ENCODE measurements around the gene NR3C2.

The NR3C2 gene

DNA sequence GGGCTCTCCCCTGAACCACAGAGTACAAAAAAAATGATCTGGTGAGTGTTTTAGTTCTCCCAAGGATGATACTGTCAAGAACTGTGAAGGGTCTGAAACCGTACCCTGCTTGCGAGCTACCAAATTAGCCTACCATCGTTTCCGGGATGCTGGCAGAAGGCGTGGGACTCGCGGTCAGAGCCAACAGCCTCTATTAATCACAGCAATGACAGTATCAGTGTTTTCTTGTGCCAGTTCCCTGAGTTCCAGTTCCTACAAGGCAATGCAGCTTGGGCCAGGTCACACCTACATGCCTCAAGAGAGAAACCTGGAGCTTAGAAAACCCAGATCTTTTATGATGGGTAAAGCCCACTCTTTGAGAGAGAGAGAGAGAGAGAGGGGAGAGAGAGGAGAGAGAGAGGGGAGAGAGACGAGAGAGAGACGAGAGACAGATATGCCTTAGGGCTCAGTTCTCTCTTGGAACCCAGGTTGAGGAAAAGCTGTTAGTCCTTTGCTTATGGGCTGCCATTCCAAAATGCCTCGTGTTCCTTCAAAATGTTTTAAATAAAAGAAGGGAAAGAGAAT is 382.5 kb downstream of the NR3C2 start:
- Histone ChIP-seq H3F3A (ENCODE audit: insufficient read depth, low read length) (no peaks in the 10 kb centered on the region), H4K20me1 (ENCODE audit: insufficient read depth, low read length) (no peaks in the 10 kb centered on the region), H3K9ac (ENCODE audit: low read length) (no peak overlapping the region), H3K27ac (ENCODE audit: low read length) (no peak overlapping the region), H3K9me3 (replicated peaks; ENCODE audit: insufficient read depth, low read length) (no peaks in the 10 kb centered on the region), H3K4me3 (ENCODE audit: low read length) (no peak overlapping the region), H3K79me2 (ENCODE audit: low read length) (peaks cover 19% of the 10 kb centered on the region; the same call in 1 of the 2 replicates), H2AFZ (ENCODE audit: low read length) (no peak overlapping the region), H3K27me3 (replicated peaks; ENCODE audit: insufficient read depth, low read length) (no peaks in the 10 kb centered on the region), H3K36me3 (replicated peaks; ENCODE audit: insufficient read depth, low read length) (no peaks in the 10 kb centered on the region), H3K4me1 (ENCODE audit: low read length) (peaks cover 8% of the 10 kb centered on the region; the same call in 1 of the 2 replicates), H3K4me2 (ENCODE audit: low read depth, low read length) (no peak overlapping the region), H3K9me2 (replicated peaks; ENCODE audit: insufficient read depth, low read length) (no peaks in the 10 kb centered on the region)
- TF ChIP-seq EZH2 (optimal IDR thresholded peaks at IDR 0.05; ENCODE audit: low read depth, low read length) (no peak), EZH2phosphoT487 (IDR thresholded peaks at IDR 0.05; ENCODE audit: low read length) (no peak)
- TF ChIP-seq, protein P1, sequence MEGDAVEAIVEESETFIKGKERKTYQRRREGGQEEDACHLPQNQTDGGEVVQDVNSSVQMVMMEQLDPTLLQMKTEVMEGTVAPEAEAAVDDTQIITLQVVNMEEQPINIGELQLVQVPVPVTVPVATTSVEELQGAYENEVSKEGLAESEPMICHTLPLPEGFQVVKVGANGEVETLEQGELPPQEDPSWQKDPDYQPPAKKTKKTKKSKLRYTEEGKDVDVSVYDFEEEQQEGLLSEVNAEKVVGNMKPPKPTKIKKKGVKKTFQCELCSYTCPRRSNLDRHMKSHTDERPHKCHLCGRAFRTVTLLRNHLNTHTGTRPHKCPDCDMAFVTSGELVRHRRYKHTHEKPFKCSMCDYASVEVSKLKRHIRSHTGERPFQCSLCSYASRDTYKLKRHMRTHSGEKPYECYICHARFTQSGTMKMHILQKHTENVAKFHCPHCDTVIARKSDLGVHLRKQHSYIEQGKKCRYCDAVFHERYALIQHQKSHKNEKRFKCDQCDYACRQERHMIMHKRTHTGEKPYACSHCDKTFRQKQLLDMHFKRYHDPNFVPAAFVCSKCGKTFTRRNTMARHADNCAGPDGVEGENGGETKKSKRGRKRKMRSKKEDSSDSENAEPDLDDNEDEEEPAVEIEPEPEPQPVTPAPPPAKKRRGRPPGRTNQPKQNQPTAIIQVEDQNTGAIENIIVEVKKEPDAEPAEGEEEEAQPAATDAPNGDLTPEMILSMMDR (IDR thresholded peaks at IDR 0.05; ENCODE audit: low read length), result no peak
- no peak for DNase-seq

DNA sequence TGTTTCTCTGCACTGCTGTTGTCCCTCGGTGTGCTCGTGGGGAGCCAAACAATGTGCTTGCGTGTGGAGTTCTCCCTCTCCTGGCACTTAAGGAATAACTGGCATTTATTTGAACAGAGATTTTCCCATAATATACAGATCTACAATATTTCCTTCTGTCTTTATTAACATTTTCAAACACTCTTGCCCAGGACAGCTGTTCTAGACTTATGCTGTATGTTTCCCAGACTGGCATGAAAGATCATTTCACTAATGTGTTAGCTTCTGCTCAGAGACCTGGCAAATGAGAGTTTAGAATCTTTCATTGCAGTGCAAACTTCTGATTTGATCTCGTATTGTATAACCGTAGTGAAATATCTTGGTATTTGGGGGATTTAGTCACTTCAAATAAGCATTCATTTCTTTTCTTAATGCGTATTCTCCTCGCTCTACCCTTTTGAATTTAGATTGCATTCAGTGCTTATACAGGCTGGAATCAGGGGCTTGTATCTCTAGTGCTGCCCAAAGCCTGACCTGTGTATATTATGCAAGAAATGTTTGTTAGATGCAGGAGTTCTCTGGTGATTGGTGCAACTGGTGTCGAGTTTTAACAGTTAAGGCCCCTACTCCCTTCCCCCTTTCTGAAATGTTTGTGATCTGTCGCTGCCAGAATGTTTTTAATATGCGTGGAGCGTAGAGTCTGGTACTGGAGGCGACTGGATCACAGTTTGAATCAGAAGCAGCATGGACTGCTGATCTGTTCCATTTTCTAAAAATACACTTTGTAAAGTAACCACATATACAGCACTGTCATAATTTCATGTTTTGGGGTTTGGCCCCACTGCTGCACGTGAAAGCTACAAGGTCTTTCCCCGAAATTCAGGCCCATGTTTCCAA is 384.0 kb downstream of the NR3C2 start:
- Histone ChIP-seq H3F3A (ENCODE audit: insufficient read depth, low read length) (no peaks in the 10 kb centered on the region), H3K4me2 (ENCODE audit: low read depth, low read length) (no peak overlapping the region), H4K20me1 (ENCODE audit: insufficient read depth, low read length) (no peaks in the 10 kb centered on the region), H3K4me3 (ENCODE audit: low read length) (no peak overlapping the region), H3K9me2 (replicated peaks; ENCODE audit: insufficient read depth, low read length) (no peaks in the 10 kb centered on the region), H3K9me3 (replicated peaks; ENCODE audit: insufficient read depth, low read length) (no peaks in the 10 kb centered on the region), H3K27me3 (replicated peaks; ENCODE audit: insufficient read depth, low read length) (no peaks in the 10 kb centered on the region), H3K27ac (ENCODE audit: low read length) (no peak overlapping the region), H2AFZ (ENCODE audit: low read length) (no peak overlapping the region), H3K36me3 (replicated peaks; ENCODE audit: insufficient read depth, low read length) (no peaks in the 10 kb centered on the region), H3K4me1 (ENCODE audit: low read length) (peaks cover 8% of the 10 kb centered on the region; the same call in 1 of the 2 replicates), H3K9ac (ENCODE audit: low read length) (no peak overlapping the region), H3K79me2 (ENCODE audit: low read length) (peaks cover 19% of the 10 kb centered on the region; the same call in 1 of the 2 replicates)
- no peak for DNase-seq
- TF ChIP-seq, protein P1 (IDR thresholded peaks at IDR 0.05; ENCODE audit: low read length), result no peak
- TF ChIP-seq EZH2phosphoT487 (IDR thresholded peaks at IDR 0.05; ENCODE audit: low read length) (no peak), EZH2 (optimal IDR thresholded peaks at IDR 0.05; ENCODE audit: low read depth, low read length) (no peak)

GRCh38 chr4:148057516-148057915 is 384.7 kb downstream of the NR3C2 start:
- Histone ChIP-seq H3K27ac (ENCODE audit: low read length) (no peak overlapping the region), H3K9me2 (replicated peaks; ENCODE audit: insufficient read depth, low read length) (no peaks in the 10 kb centered on the region), H3K9ac (ENCODE audit: low read length) (no peak overlapping the region), H3K4me1 (ENCODE audit: low read length) (peaks cover 8% of the 10 kb centered on the region; the same call in 1 of the 2 replicates), H3F3A (ENCODE audit: insufficient read depth, low read length) (no peaks in the 10 kb centered on the region), H3K27me3 (replicated peaks; ENCODE audit: insufficient read depth, low read length) (no peaks in the 10 kb centered on the region), H4K20me1 (ENCODE audit: insufficient read depth, low read length) (no peaks in the 10 kb centered on the region), H3K36me3 (replicated peaks; ENCODE audit: insufficient read depth, low read length) (no peaks in the 10 kb centered on the region), H3K79me2 (ENCODE audit: low read length) (peaks cover 19% of the 10 kb centered on the region; the same call in 1 of the 2 replicates), H2AFZ (ENCODE audit: low read length) (no peak overlapping the region), H3K4me3 (ENCODE audit: low read length) (no peak overlapping the region), H3K4me2 (ENCODE audit: low read depth, low read length) (no peak overlapping the region), H3K9me3 (replicated peaks; ENCODE audit: insufficient read depth, low read length) (no peaks in the 10 kb centered on the region)
- no peak for DNase-seq
- TF ChIP-seq, protein P1 (IDR thresholded peaks at IDR 0.05; ENCODE audit: low read length), result no peak
- no peak for TF ChIP-seq EZH2phosphoT487 (IDR thresholded peaks at IDR 0.05; ENCODE audit: low read length)
- no peak for TF ChIP-seq EZH2 (optimal IDR thresholded peaks at IDR 0.05; ENCODE audit: low read depth, low read length)
